HUES6 (cell line): ENCODE data around the gene PMM1.

ENCODE experiments used
- H3K27ac ChIP-seq: 2 replicates; pipeline ENCODE4 v1.7.0; 2013; ENCODE audit warnings: low read depth, mild to moderate bottlenecking, low read length, inconsistent platforms
- H3K27me3 ChIP-seq: 2 replicates; pipeline ENCODE4 v1.6.1; 2013; ENCODE audit warnings: low read length; ENCODE audit not compliant: control insufficient read depth, insufficient read depth
- H3K36me3 ChIP-seq: 2 replicates; pipeline ENCODE4 v1.6.1; 2013; ENCODE audit warnings: low read length; ENCODE audit not compliant: control insufficient read depth, insufficient read depth
- H3K4me1 ChIP-seq: 2 replicates; pipeline ENCODE4 v1.6.1; 2013; ENCODE audit warnings: low read length; ENCODE audit not compliant: control insufficient read depth, insufficient read depth
- H3K4me3 ChIP-seq: 2 replicates; pipeline ENCODE4 v1.5.1; 2013; ENCODE audit warnings: low read depth, low read length
- H3K9ac ChIP-seq: one replicate; pipeline ENCODE4 v1.6.1; 2013; ENCODE audit warnings: mild to moderate bottlenecking, low read length
- H3K9me3 ChIP-seq: 2 replicates; pipeline ENCODE4 v1.6.1; 2013; ENCODE audit warnings: low read depth, low read length; ENCODE audit not compliant: control insufficient read depth, insufficient read depth

The PMM1 gene

DNA sequence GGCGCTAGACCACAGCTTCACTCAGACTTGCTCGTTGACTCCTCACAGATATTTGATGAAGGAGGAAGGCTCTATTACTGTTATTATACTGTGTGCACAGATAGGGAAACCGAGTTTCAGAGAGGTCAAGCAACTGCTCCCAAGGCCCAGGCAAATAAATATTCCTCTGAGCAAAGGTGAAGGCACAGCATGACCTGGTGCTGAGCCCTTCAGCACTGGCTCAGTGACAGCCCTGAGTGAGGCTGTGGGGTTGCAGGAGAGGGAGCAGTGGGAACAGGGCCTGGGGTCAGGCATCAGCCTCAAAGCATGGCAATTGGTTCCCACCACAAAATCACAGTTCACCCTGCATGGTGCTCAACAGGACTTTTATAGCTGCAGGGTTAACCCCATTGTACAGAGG lies 52.4 kb downstream of the PMM1 start:
- Histone ChIP-seq H3K4me1 (peaks cover 12% of the 10 kb centered on the region), H3K36me3 (peaks cover 43% of the 10 kb centered on the region), H3K4me3 (no peak overlapping the region), H3K9me3 (no peaks in the 10 kb centered on the region), H3K27me3 (no peaks in the 10 kb centered on the region), H3K27ac (no peak overlapping the region), H3K9ac (no peak overlapping the region)

GRCh38 chr22:41535244-41535643 lies 54.4 kb downstream of the PMM1 start:
- Histone ChIP-seq H3K36me3 (peaks cover 55% of the 10 kb centered on the region), H3K27ac (no peak overlapping the region), H3K27me3 (no peaks in the 10 kb centered on the region), H3K4me1 (peaks cover 12% of the 10 kb centered on the region), H3K9me3 (no peaks in the 10 kb centered on the region), H3K4me3 (no peak overlapping the region), H3K9ac (no peak overlapping the region)

DNA sequence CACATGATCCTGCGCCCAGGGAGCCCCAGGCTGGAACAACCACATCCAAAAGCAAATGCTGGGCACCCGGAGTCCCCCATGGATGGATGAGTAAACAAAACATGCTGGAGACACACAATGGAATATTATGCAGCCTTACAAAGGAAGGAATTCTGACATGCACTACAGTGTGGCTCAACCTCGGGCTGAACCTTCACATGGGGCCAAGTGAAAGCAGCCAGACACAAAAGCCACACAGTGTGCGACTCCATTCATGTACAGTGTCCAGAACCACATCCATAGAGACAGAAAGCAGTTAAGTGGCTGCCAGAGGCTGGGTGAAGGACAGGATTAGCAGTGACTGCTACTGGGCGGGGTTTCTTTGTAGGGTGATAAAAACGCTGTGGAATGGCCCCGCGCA lies 55.4 kb downstream of the PMM1 start:
- Histone ChIP-seq H3K27ac (no peak overlapping the region), H3K9ac (no peak overlapping the region), H3K4me3 (no peak overlapping the region), H3K9me3 (no peaks in the 10 kb centered on the region), H3K27me3 (no peaks in the 10 kb centered on the region), H3K4me1 (peaks cover 12% of the 10 kb centered on the region), H3K36me3 (peaks cover 55% of the 10 kb centered on the region)

DNA sequence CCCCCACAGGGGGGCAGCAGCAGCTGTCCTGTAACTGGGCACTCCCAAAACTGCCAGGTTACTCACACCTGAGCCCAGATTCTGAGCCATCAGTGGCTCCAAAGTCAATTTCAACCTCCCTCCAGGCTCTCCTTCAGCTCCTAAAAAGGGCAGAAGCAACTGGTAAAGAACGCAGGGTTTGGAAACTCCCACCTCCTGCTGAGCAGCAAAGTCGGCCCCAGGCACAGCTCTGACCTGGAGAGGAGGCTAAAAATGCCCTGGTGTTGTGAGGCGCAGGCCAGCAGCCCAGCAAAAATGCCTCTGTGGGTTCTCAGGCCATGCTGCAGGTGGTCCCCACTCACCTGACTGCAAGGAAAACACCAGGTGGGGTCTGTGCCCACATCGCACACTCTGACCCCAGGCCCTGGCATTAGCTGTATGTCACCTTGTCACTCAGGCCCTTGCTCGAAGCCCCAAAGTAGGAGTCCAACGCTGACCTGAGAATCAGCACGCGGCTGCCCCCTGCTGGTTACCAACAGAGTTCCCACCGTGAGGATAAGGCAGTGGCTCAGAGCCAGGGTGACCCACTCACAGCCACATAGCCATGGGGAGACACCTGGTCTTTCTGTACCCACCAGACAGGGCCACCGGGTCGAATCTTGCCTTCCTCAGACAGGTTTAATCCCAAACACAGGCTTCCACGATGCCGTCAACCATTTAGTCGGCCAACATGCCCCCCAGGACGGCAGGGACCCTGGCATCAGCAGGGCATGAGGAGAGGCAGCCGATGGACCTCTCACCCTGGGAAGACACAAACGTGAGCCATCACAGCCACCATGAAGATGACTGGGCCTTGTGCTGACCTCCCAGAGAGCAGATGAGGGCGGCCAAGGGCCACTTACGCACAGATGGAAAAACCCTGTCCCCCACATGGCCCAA lies 56.5 kb downstream of the PMM1 start:
- Histone ChIP-seq H3K36me3 (peaks cover 59% of the 10 kb centered on the region), H3K27me3 (no peaks in the 10 kb centered on the region), H3K9me3 (no peaks in the 10 kb centered on the region), H3K27ac (peak overlapping the region; percentile 16; the same call in 1 of the 2 replicates), H3K4me3 (no peak overlapping the region), H3K4me1 (peaks cover 12% of the 10 kb centered on the region), H3K9ac (peak overlapping the region; percentile 61)

DNA sequence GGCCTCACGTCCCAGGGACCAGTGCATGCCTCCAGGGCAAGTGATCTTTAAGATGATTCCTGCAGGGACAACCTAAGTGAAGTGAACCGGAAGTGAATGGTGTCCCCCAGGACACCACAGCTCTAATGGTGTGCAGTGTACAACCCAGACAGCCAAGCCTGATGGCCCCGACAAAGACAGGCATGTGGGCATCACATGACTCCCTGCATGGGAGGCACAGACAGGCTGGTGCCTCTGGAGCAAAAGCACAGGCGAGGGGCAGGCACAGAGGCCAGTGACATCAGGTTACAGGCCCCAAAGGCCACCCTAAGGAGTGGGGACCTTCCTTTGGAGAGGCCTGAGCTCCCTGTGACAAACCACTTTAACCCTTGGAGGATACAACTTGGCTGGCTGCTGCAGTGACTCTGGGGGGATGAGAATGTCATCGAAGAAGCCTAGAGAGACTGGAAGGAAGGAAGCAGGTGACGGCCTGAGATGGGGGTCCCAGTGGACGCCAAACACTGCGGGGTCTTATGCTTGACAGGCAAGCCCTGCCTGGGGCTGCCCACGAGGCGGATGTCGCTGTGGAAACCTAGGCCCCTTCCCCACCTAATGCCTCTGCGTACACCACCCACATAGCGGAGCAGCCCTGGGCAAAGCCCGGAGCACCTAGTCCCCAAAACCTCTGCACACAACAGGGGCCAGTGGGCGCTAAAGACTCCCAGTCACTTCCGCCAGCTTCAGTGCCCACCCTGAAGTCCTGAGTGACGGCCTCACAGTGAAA lies 57.7 kb downstream of the PMM1 start:
- H3K9me3 ChIP-seq: no peaks in the 10 kb centered on the region
- peaks cover 66% of the 10 kb centered on the region for H3K36me3 ChIP-seq
- peaks cover 9% of the 10 kb centered on the region for H3K4me1 ChIP-seq
- H3K27ac ChIP-seq: no peak overlapping the region; the same call in 1 of the 2 replicates
- peak overlapping the region; percentile 61 for H3K9ac ChIP-seq
- H3K27me3 ChIP-seq: no peaks in the 10 kb centered on the region
- H3K4me3 ChIP-seq: no peak overlapping the region

GRCh38 chr22:41530890-41531714 lies 58.5 kb downstream of the PMM1 start:
- Histone ChIP-seq H3K4me3 (no peak overlapping the region), H3K27me3 (no peaks in the 10 kb centered on the region), H3K9ac (no peak overlapping the region), H3K36me3 (peaks cover 73% of the 10 kb centered on the region), H3K9me3 (no peaks in the 10 kb centered on the region), H3K4me1 (peaks cover 8% of the 10 kb centered on the region), H3K27ac (no peak overlapping the region)

- Histone ChIP-seq H3K9ac (no peak overlapping the region), H3K27me3 (no peaks in the 10 kb centered on the region), H3K27ac (no peak overlapping the region), H3K4me1 (peaks cover 8% of the 10 kb centered on the region), H3K4me3 (no peak overlapping the region), H3K9me3 (no peaks in the 10 kb centered on the region), H3K36me3 (peaks cover 85% of the 10 kb centered on the region)
Measured at GRCh38 chr22:41528938-41529561, 60.6 kb downstream of the PMM1 start.

- Histone ChIP-seq H3K27me3 (no peaks in the 10 kb centered on the region), H3K27ac (no peak overlapping the region), H3K4me3 (no peak overlapping the region), H3K36me3 (peaks cover 89% of the 10 kb centered on the region), H3K9ac (no peak overlapping the region), H3K9me3 (no peaks in the 10 kb centered on the region), H3K4me1 (peaks cover 8% of the 10 kb centered on the region)
Measured at GRCh38 chr22:41528132-41528766, 61.4 kb downstream of the PMM1 start.
